Measurements from ENCODE around the gene NT5E.
"Not testable (repeated sequence)": the region's sequence is repeated elsewhere in the genome, so short reads cannot be mapped to it uniquely, and the experiment has no call there.

The NT5E gene

GRCh38 chr6:85494547-85495536, 45.0 kb downstream of the NT5E start:
- no peak overlapping the region for H3K27ac ChIP-seq
- no peak for TF ChIP-seq ZFX (IDR thresholded peaks at IDR 0.05)
- no peak for TF ChIP-seq CTCF (conservative IDR thresholded peaks at IDR 0.05)

GRCh38 chr6:85496009-85496579, 46.2 kb downstream of the NT5E start:
- no peak overlapping the region for H3K27ac ChIP-seq
- TF ChIP-seq CTCF (conservative IDR thresholded peaks at IDR 0.05) (no peak), ZFX (IDR thresholded peaks at IDR 0.05) (no peak)

GRCh38 chr6:85496856-85497255, 47.0 kb downstream of the NT5E start:
- no peak overlapping the region for H3K27ac ChIP-seq
- TF ChIP-seq ZFX (IDR thresholded peaks at IDR 0.05) (no peak), CTCF (conservative IDR thresholded peaks at IDR 0.05) (no peak)

- no peak for TF ChIP-seq CTCF (conservative IDR thresholded peaks at IDR 0.05)
- TF ChIP-seq ZFX (IDR thresholded peaks at IDR 0.05), result no peak
- no peak overlapping the region for H3K27ac ChIP-seq
Measured at GRCh38 chr6:85498596-85499258, 48.8 kb downstream of the NT5E start.

GRCh38 chr6:85506441-85507093, 56.7 kb downstream of the NT5E start:
- no peak overlapping the region for H3K27ac ChIP-seq
- TF ChIP-seq ZFX (IDR thresholded peaks at IDR 0.05) (no peak), CTCF (conservative IDR thresholded peaks at IDR 0.05) (no peak)

GRCh38 chr6:85516168-85516567, 66.3 kb downstream of the NT5E start:
- TF ChIP-seq ZFX (IDR thresholded peaks at IDR 0.05), result no peak
- TF ChIP-seq CTCF (conservative IDR thresholded peaks at IDR 0.05), result no peak
- H3K27ac ChIP-seq, result no peak overlapping the region

- not testable (repeated sequence) for H3K27ac ChIP-seq
Measured at GRCh38 chr6:85524281-85524680, 74.4 kb downstream of the NT5E start.

Measured in C4-2B (cell line).